Vagina (tissue), 2 donors: Measurements from ENCODE around the gene CSTPP1.

Experiments
- CTCF ChIP-seq, 3 experiments: fragments of 450-650 bp in 2 of 3; fragments of 200-600 bp in 1 of 3; sonication (generic) in 1 of 3; IDR thresholded peaks; one replicate each; pipeline ENCODE4 v1.5.1; 2017 to 2019; ENCODE audit warnings: antibody characterized with exemption in 3 of 3, mild to moderate bottlenecking in 2 of 3, moderate library complexity in 2 of 3
- POLR2A ChIP-seq, 2 donors: fragments of 450-650 bp; IDR thresholded peaks; one replicate each; pipeline ENCODE4 v1.6.1; 2017; ENCODE audit warnings: antibody characterized with exemption in 2 of 2, mild to moderate bottlenecking in 2 of 2, moderate library complexity in 2 of 2
- POLR2AphosphoS5 ChIP-seq, 2 donors: sonication (generic); formaldehyde crosslinking; IDR thresholded peaks; one replicate each; pipeline ENCODE4 v1.9.0; 2017; ENCODE audit warnings: antibody characterized with exemption in 2 of 2, mild to moderate bottlenecking in 2 of 2, low read depth in 1 of 2; ENCODE audit not compliant: insufficient read depth in 1 of 2

GRCh38 chr11:47021965-47022364, 85.4 kb downstream of the CSTPP1 start:
- TF ChIP-seq POLR2AphosphoS5 (IDR thresholded peaks at IDR 0.05; ENCODE audit: insufficient read depth in 1 of 2, low read depth in 1 of 2): no peak
- no peak for TF ChIP-seq POLR2A (IDR thresholded peaks at IDR 0.05)
- no peak for TF ChIP-seq CTCF (IDR thresholded peaks at IDR 0.05)
